Activated CD4-positive, alpha-beta T cell treated with anti-CD3 and anti-CD28 coated beads, Interleukin-2, amount 50 U/mL, for 48 hours (primary cell): Measurements from ENCODE around the gene AMBRA1.

Source experiments
- DNase-seq, 2 experiments: peaks; one replicate each; pipeline ENCODE4 v3.0.0-alpha.2; 2020

Gene AMBRA1, protein sequence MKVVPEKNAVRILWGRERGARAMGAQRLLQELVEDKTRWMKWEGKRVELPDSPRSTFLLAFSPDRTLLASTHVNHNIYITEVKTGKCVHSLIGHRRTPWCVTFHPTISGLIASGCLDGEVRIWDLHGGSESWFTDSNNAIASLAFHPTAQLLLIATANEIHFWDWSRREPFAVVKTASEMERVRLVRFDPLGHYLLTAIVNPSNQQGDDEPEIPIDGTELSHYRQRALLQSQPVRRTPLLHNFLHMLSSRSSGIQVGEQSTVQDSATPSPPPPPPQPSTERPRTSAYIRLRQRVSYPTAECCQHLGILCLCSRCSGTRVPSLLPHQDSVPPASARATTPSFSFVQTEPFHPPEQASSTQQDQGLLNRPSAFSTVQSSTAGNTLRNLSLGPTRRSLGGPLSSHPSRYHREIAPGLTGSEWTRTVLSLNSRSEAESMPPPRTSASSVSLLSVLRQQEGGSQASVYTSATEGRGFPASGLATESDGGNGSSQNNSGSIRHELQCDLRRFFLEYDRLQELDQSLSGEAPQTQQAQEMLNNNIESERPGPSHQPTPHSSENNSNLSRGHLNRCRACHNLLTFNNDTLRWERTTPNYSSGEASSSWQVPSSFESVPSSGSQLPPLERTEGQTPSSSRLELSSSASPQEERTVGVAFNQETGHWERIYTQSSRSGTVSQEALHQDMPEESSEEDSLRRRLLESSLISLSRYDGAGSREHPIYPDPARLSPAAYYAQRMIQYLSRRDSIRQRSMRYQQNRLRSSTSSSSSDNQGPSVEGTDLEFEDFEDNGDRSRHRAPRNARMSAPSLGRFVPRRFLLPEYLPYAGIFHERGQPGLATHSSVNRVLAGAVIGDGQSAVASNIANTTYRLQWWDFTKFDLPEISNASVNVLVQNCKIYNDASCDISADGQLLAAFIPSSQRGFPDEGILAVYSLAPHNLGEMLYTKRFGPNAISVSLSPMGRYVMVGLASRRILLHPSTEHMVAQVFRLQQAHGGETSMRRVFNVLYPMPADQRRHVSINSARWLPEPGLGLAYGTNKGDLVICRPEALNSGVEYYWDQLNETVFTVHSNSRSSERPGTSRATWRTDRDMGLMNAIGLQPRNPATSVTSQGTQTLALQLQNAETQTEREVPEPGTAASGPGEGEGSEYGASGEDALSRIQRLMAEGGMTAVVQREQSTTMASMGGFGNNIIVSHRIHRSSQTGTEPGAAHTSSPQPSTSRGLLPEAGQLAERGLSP (N-terminal part only)

GRCh38 chr11:46593550-46594373 lies at the start of gene AMBRA1:
AMBRA1 (minus strand) TSS chr11:46594023; CDS start chr11:46548380, 45,643 bp downstream.
- DNase-seq, result peak; percentile 87 to 90

DNA sequence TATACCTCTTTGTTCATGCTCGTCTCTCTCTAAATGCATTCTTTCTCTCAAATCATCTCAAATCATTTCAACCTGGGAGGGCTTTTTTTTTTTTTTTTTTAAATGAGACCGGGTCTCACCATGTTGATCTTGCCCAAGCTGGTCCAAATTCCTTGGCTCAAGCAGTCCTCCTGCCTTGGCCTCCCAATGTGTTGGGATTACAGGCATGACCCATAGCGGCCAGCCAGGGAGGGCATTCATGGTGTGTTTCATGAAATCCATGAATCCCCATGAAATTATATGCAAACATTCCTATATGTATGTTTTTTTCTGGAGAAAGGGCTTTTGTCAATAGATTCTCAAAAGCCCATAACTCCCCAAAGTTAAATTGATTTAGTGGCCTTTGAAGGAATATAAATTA lies 49.7 kb upstream of the AMBRA1 start:
- DNase-seq, result no peak

GRCh38 chr11:46642627-46643335 lies 49.0 kb upstream of the AMBRA1 start:
- no peak for DNase-seq

DNA sequence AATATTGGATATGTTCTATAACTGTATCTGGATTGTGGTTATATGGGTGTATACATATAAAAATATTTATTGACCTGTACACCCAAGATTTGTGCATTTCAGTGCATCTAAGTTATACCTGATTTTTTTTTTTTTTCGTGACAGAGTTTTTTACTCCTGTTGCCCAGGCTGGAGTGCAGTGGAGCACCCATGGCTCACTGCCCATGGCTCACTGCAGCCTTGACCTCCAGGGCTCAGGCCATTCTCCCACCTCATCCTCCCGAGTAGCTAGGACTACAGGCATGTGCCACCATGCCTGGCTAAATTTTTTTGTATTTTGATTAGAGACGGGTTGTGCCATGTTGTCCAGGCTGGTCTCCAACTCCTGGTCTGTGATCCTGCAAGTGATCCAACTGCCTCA lies 47.8 kb upstream of the AMBRA1 start:
- no peak for DNase-seq

GRCh38 chr11:46640036-46640788 lies 46.4 kb upstream of the AMBRA1 start:
- DNase-seq, result no peak

GRCh38 chr11:46639197-46639839 lies 45.5 kb upstream of the AMBRA1 start:
- no peak for DNase-seq

DNA sequence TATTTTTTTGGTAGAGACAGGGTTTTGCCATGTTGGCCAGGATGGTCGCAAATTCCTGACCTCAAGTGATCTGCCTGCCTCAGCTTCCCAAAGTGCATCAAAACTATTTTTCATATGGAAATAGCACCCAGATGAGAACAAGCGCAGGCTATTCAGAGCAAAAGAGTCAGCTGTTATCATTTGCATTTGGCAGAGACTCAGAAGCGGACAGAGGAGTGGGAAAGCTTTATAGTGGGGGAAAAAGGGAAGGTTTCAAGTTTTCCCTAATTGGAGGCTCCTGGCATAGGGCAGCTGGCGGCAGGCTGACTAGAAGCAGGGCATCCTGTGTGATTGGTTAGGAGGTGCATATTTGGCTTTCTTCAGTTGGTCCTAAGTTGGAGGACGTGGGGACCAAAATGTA lies 43.7 kb upstream of the AMBRA1 start:
- no peak for DNase-seq

DNA sequence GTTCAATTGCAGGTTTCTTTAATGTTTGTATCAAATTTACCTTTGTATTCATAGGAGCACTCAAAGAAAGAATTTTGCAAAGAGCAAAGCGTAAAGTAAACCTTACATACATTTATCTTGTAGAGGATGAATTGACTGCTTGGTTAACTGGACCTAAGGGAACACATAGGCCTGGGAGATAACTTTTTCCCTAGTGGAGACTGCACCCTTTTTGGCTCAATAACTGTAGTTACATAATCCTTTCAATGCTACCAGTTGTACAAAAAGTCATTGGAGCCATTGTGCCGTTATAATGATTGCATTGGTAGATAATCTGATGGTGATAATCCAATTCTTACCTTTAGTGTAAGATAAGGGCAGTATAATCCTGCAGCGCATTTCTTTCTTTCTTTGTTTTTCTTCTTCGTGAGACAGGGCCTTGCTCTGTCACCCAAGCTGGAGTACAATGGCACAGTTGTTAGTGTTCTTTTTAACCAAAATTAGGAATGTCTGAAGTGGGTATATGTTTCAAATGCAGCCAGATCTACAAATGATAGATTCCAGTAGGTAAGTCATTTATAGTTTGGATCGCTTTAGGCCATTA lies 41.8 kb upstream of the AMBRA1 start:
- no peak for DNase-seq

GRCh38 chr11:46633291-46634217 lies 39.7 kb upstream of the AMBRA1 start:
- DNase-seq, result no peak

GRCh38 chr11:46632502-46632901 lies 38.7 kb upstream of the AMBRA1 start:
- DNase-seq, result no peak

GRCh38 chr11:46631676-46632075 lies 37.9 kb upstream of the AMBRA1 start:
- no peak for DNase-seq

DNA sequence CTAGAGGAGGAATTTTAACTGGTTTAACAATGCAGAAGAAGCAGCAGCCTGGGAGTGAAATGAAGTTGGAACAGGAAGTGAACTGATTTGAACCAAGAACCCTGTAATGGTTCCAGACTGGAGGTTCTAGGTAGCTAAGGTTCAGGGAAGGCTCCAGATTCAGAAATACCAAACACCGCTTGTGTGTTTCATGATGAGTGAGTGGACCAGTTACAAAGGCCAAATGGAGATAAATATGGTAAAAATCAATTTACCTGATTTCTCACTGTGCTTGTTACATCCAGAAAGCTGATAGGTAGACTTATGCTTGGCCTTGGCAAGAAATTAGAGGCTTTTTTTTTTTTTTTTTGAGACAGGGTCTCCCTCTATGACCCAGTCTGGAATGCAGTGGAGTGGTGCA lies 36.4 kb upstream of the AMBRA1 start:
- no peak for DNase-seq

DNA sequence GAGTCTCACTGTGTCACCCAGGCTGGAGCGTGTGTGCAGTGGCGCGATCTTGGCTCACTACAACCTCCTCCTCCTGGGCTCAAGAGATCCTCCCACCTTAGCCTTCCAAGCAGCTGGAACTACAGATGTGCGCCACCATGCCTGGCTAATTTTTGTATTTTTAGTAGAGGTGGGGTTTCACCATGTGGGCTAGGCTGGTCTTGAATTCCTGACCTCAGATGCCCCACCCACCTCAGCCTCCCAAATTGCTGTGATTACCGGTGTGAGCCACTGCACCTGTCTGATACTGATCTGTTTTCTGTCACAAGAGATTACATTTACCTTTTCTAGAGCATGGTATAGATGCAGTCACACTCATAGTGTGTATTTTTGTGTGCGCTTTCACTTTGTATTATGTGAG lies 35.1 kb upstream of the AMBRA1 start:
- DNase-seq, result no peak

DNA sequence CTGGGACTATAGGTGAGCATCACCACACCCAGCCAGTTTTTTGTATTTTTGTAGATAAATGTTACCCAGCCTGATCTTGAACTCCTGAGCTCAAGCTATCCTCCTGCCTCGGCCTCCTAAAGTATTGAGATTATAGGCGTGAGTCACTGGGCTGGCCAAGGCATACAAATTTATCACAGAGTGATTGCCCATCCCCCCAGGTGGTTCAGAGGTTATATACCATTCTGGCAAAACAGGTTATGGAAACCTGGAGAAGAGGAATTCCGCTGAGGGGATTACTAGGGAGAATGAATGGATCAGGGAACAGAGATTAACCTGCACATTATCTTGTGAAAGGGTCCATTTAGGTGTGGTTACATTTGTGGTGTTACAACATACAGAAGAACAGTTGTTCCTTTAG lies 31.6 kb upstream of the AMBRA1 start:
- DNase-seq, result no peak

- no peak for DNase-seq
Measured at GRCh38 chr11:46618837-46619236, 25.0 kb upstream of the AMBRA1 start.

- no peak for DNase-seq
Measured at GRCh38 chr11:46617972-46618314, 24.1 kb upstream of the AMBRA1 start.

GRCh38 chr11:46617134-46617971 lies 23.5 kb upstream of the AMBRA1 start, which contains the start of the genes ATG13 and HARBI1:
ATG13 (plus strand) TSS chr11:46617553; CDS start chr11:46644292, 26,739 bp downstream.
HARBI1 (minus strand) TSS chr11:46617227; CDS start chr11:46616237, 990 bp downstream.
- peak; percentile 91 to 93 for DNase-seq
